ENCODE results near the gene OSBP2.

OSBP2 gene

GRCh38 chr22:30874431-30875370 is 180.0 kb downstream of the OSBP2 start:
- no peak for DNase-seq (ENCODE audit: low read depth)
- no peak for TF ChIP-seq CTCF (IDR thresholded peaks at IDR 0.05; ENCODE audit: insufficient read depth, low read depth, low read length, missing control alignments)
- no peak overlapping the region for H3K4me3 ChIP-seq (ENCODE audit: low read length)

- no peak for TF ChIP-seq CTCF (IDR thresholded peaks at IDR 0.05; ENCODE audit: insufficient read depth, low read depth, low read length, missing control alignments)
- DNase-seq (ENCODE audit: low read depth) = no peak
- H3K4me3 ChIP-seq (ENCODE audit: low read length) = no peak overlapping the region
Observed at GRCh38 chr22:30875481-30876215, 181.0 kb downstream of the OSBP2 start.

GRCh38 chr22:30876221-30876751 is 181.6 kb downstream of the OSBP2 start:
- H3K4me3 ChIP-seq (ENCODE audit: low read length) = no peak overlapping the region
- TF ChIP-seq CTCF (IDR thresholded peaks at IDR 0.05; ENCODE audit: insufficient read depth, low read depth, low read length, missing control alignments) = no peak
- no peak for DNase-seq (ENCODE audit: low read depth)

GRCh38 chr22:30876915-30877553 is 182.4 kb downstream of the OSBP2 start:
- no peak for DNase-seq (ENCODE audit: low read depth)
- no peak overlapping the region for H3K4me3 ChIP-seq (ENCODE audit: low read length)

DNA sequence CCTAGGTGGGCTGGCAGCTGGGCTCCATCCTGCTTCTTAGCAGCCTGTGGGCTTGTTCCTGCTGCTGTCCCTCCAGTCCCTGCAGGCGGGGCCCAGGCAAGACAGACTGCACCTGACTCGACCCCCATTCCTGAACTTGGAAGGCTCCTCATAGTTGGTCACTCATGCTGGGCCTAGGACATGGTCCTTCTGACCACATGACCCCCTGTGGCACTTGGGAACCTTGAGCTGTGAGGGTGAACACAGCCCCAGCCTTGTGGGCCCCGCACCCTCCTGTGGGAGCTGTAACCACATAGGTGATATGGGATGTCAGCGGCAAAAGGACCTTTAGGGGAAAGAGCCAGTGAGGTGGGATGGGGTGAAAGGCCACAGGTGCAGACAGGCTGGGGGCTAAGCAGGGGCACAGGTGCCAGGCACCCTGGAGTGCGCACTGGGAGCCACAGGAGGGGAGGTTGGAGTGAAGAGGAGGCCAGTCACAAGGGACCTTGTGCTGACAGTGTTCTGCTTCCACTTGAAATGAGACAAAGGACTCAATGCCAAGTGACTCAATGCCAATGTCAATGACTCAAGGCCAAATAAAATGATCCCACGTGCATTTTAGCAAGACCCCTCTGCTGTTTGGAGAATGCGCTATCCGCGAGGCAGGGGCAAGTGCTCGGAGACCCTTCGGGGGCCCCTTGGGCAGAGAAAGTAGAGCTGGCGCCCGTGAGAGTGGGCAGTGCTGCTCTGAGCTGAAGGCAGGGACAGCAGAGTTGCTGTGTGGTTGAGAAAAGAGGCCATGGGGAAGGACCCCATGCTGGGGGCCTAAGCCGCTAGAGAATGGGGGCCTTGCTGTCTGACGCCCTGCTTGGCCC is 183.2 kb downstream of the OSBP2 start:
- DNase-seq (ENCODE audit: low read depth) = no peak
- TF ChIP-seq CTCF (IDR thresholded peaks at IDR 0.05; ENCODE audit: insufficient read depth, low read depth, low read length, missing control alignments) = no peak
- no peak overlapping the region for H3K4me3 ChIP-seq (ENCODE audit: low read length)

More at GRCh38 chr22:30876915-30877553, 182.4 kb downstream of the OSBP2 start:
- no peak for TF ChIP-seq CTCF (IDR thresholded peaks at IDR 0.05; ENCODE audit: insufficient read depth, low read depth, low read length, missing control alignments)
